IMR-90 (cell line): ENCODE results near the gene DCAF5. TPM values are rescaled to one million over a fixed set of nuclear protein-coding genes. Genes with fewer than 3 reads are reported as not detected.

Experiments
- ATAC-seq: fragments of 200-7000 bp; cut with Tn5 transposase; 2 replicates; pipeline ENCODE4 v1.9.1; 2020; ENCODE audit warnings: low read depth, mild to moderate bottlenecking, moderate library complexity
- BruUV-seq: library from RNA; stranded (reverse); fragments of 400-500 nt; replicated peaks from 2 replicates; lab custom pipeline; 2021; lab: Mats Ljungman, UMichigan
- CTCF ChIA-PET: fragments of 300-600 bp; formaldehyde crosslinking; extraction: SDS; loops from one replicate; lab custom pipeline; 2021; ENCODE audit warnings: antibody characterized with exemption; lab: Yijun Ruan, JAX
- POLR2A ChIA-PET: fragments of 300-600 bp; sonication (Branson Sonifier 250); formaldehyde crosslinking; loops from one replicate; lab custom pipeline; 2022; ENCODE audit warnings: antibody characterized with exemption; ENCODE audit not compliant: unreplicated experiment; lab: Charles Lee
- DNase-seq: peaks from one replicate; pipeline ENCODE4 v3.0.0; 2013
- H2AFZ ChIP-seq: replicated peaks from 2 replicates; pipeline ENCODE3; 2013; ENCODE audit warnings: low read length, mild to moderate bottlenecking; ENCODE audit not compliant: poor library complexity
- H2AK5ac ChIP-seq: 2 replicates; pipeline ENCODE4 v1.6.1; 2013; ENCODE audit warnings: low read depth, low read length, inconsistent platforms
- H2AK9ac ChIP-seq: replicated peaks from 2 replicates; pipeline ENCODE3; 2013; ENCODE audit warnings: mild to moderate bottlenecking, low read depth, low read length, moderate library complexity; ENCODE audit not compliant: poor library complexity
- H2BK120ac ChIP-seq: 2 replicates; pipeline ENCODE4 v1.6.1; 2013; ENCODE audit warnings: low read depth, low read length, inconsistent platforms
- H2BK15ac ChIP-seq: 3 replicates; pipeline ENCODE4 v1.6.1; 2013; ENCODE audit warnings: low read depth, low read length, inconsistent platforms
- H2BK20ac ChIP-seq: 2 replicates; pipeline ENCODE4 v1.6.1; 2013; ENCODE audit warnings: low read depth, mild to moderate bottlenecking, inconsistent platforms, low read length, moderate library complexity
- H2BK5ac ChIP-seq: 2 replicates; pipeline ENCODE4 v1.6.1; 2013; ENCODE audit warnings: mild to moderate bottlenecking, low read depth, low read length, inconsistent platforms; ENCODE audit not compliant: poor library complexity, severe bottlenecking
- H3K14ac ChIP-seq: replicated peaks from 2 replicates; pipeline ENCODE4 v1.6.1; 2013; ENCODE audit warnings: low read depth, low read length, inconsistent platforms
- H3K18ac ChIP-seq: 2 replicates; pipeline ENCODE4 v1.6.1; 2013; ENCODE audit warnings: low read depth, low read length, control low read depth
- H3K23ac ChIP-seq: 2 replicates; pipeline ENCODE4 v1.6.1; 2013; ENCODE audit warnings: low read depth, low read length, inconsistent platforms
- H3K27ac ChIP-seq: 2 replicates; pipeline ENCODE4 v1.5.1; 2013; ENCODE audit warnings: mild to moderate bottlenecking, control low read depth, low read length; ENCODE audit not compliant: insufficient read depth
- H3K27me3 ChIP-seq: 2 replicates; pipeline ENCODE4 v1.6.1; 2013; ENCODE audit warnings: low read length; ENCODE audit not compliant: control insufficient read depth, insufficient read depth
- H3K36me3 ChIP-seq: 2 replicates; pipeline ENCODE4 v1.6.1; 2013; ENCODE audit warnings: low read length, mixed read lengths; ENCODE audit not compliant: control insufficient read depth, insufficient read depth
- H3K4ac ChIP-seq: 2 replicates; pipeline ENCODE4 v1.6.1; 2013; ENCODE audit warnings: low read depth, low read length, inconsistent platforms
- H3K4me1 ChIP-seq: 2 replicates; pipeline ENCODE4 v1.6.1; 2013; ENCODE audit warnings: low read length, mixed read lengths; ENCODE audit not compliant: control insufficient read depth, insufficient read depth
- H3K4me2 ChIP-seq: 2 replicates; pipeline ENCODE4 v1.6.1; 2013; ENCODE audit warnings: low read depth, mild to moderate bottlenecking, control low read depth, low read length, moderate library complexity
- H3K4me3 ChIP-seq: 2 replicates; pipeline ENCODE4 v1.5.1; 2013; ENCODE audit warnings: low read depth, mild to moderate bottlenecking, control low read depth, low read length, moderate library complexity; ENCODE audit not compliant: insufficient read depth
- H3K56ac ChIP-seq: 2 replicates; pipeline ENCODE4 v1.6.1; 2013; ENCODE audit warnings: low read length, inconsistent platforms; ENCODE audit not compliant: insufficient read depth; ENCODE audit errors: extremely low read depth
- H3K79me1 ChIP-seq, 2 experiments: 2 replicates each; pipeline ENCODE4 v1.6.1; 2013; ENCODE audit warnings: low read length in 2 of 2, inconsistent platforms in 1 of 2, low read depth in 1 of 2
- H3K9ac ChIP-seq: 2 replicates; pipeline ENCODE4 v1.6.1; 2013; ENCODE audit warnings: low read depth, low read length, control low read depth
- H3K9me1 ChIP-seq: 2 replicates; pipeline ENCODE4 v1.6.1; 2013; ENCODE audit warnings: low read length, inconsistent platforms; ENCODE audit not compliant: insufficient read depth
- H3K9me3 ChIP-seq: 2 replicates; pipeline ENCODE4 v1.6.1; 2013; ENCODE audit warnings: low read length; ENCODE audit not compliant: control insufficient read depth, insufficient read depth
- H4K20me1 ChIP-seq: 2 replicates; pipeline ENCODE4 v1.6.1; 2013; ENCODE audit warnings: low read length, inconsistent platforms; ENCODE audit not compliant: insufficient read depth
- H4K5ac ChIP-seq: 2 replicates; pipeline ENCODE4 v1.6.1; 2013; ENCODE audit warnings: mild to moderate bottlenecking, low read depth, low read length, control low read depth
- H4K8ac ChIP-seq, 2 experiments: 2 replicates each; pipeline ENCODE4 v1.6.1; 2013; ENCODE audit warnings: low read depth in 2 of 2, low read length in 2 of 2, control low read depth in 1 of 2, inconsistent platforms in 1 of 2
- H4K91ac ChIP-seq: 2 replicates; pipeline ENCODE4 v1.6.1; 2013; ENCODE audit warnings: low read depth, low read length, inconsistent platforms; ENCODE audit not compliant: insufficient read depth
- BHLHE40 ChIP-seq: fragments of 150-350 bp; IDR thresholded peaks from 2 replicates; pipeline ENCODE4 v1.6.1; 2016; ENCODE audit warnings: mild to moderate bottlenecking, low read depth, low read length
- CEBPB ChIP-seq: IDR thresholded peaks from 2 replicates; pipeline ENCODE4 v1.6.1; 2012; ENCODE audit warnings: low read depth, low read length, improper control_type of control experiment
- CHD1 ChIP-seq: IDR thresholded peaks from 2 replicates; pipeline ENCODE4 v1.6.1; 2012; ENCODE audit warnings: low read depth, low read length, improper control_type of control experiment
- FOS ChIP-seq: fragments of 150-350 bp; IDR thresholded peaks from 2 replicates; pipeline ENCODE4 v1.6.1; 2016; ENCODE audit warnings: low read depth, low read length
- MAFK ChIP-seq: IDR thresholded peaks from 2 replicates; pipeline ENCODE4 v1.6.1; 2012; ENCODE audit warnings: low read depth, low read length, improper control_type of control experiment
- MAZ ChIP-seq: IDR thresholded peaks from 2 replicates; pipeline ENCODE4 v1.6.1; 2012; ENCODE audit warnings: low read depth, mild to moderate bottlenecking, low read length, improper control_type of control experiment, moderate library complexity, borderline replicate concordance
- MXI1 ChIP-seq: IDR thresholded peaks from 2 replicates; pipeline ENCODE4 v1.6.1; 2012; ENCODE audit warnings: low read depth, mild to moderate bottlenecking, low read length, moderate library complexity, borderline replicate concordance
- NFE2L2 ChIP-seq: fragments of 150-350 bp; IDR thresholded peaks from 2 replicates; pipeline ENCODE4 v1.6.1; 2016; ENCODE audit warnings: low read depth, mild to moderate bottlenecking, low read length
- POLR2A ChIP-seq: IDR thresholded peaks from 2 replicates; pipeline ENCODE4 v1.6.1; 2012; ENCODE audit warnings: mild to moderate bottlenecking, low read depth, low read length
- RAD21 ChIP-seq: IDR thresholded peaks from 2 replicates; pipeline ENCODE4 v1.6.1; 2012; ENCODE audit warnings: low read length, improper control_type of control experiment
- RCOR1 ChIP-seq: IDR thresholded peaks from 2 replicates; pipeline ENCODE4 v1.6.1; 2012; ENCODE audit warnings: mild to moderate bottlenecking, low read length, improper control_type of control experiment; ENCODE audit not compliant: insufficient replicate concordance
- RFX5 ChIP-seq: IDR thresholded peaks from 2 replicates; pipeline ENCODE4 v1.8.0; 2012; ENCODE audit warnings: low read depth, mild to moderate bottlenecking, low read length, moderate library complexity
- SMC3 ChIP-seq: fragments of 150-350 bp; IDR thresholded peaks from 2 replicates; pipeline ENCODE4 v1.6.1; 2016; ENCODE audit warnings: low read depth, mild to moderate bottlenecking, antibody characterized with exemption, low read length, moderate library complexity
- WGBS, 2 experiments: methylation state at CpG; one replicate each; pipeline versions ENCODE4 v1.1.5 to v1.1.7; 2013; ENCODE audit warnings: missing lambda C conversion rate in 2 of 2; ENCODE audit not compliant: insufficient read length in 1 of 2; ENCODE audit errors: extremely low coverage in 2 of 2; 5-methylcytosine and 5-hydroxymethylcytosine counted together
- dilution Hi-C: fragments of 300-500 bp; cut with HindIII; formaldehyde crosslinking; loops from one replicate; pipeline ENCODE4 v1.14.3; 2018; ENCODE audit warnings: low sequenced_read_pairs; ENCODE audit not compliant: unreplicated experiment
- in situ Hi-C: fragments of 300-500 bp; cut with MboI; formaldehyde crosslinking; loops from 3 replicates; pipeline ENCODE4 v1.14.3; 2019; ENCODE audit warnings: low sequenced_read_pairs, inconsistent platforms, mixed read lengths
- intact Hi-C: fragments of 100-400 bp; cut with micrococcal nuclease; formaldehyde crosslinking; loops from 2 replicates; pipeline ENCODE4 v1.10.0; 2022
- polyA plus RNA-seq, 3 experiments: library from polyadenylated mRNA; depleted of rRNA; stranded (reverse); fragments of >200 nt; gene quantifications; 2 replicates each; pipeline ENCODE4 v1.2.3, GENCODE V29; 2012; ENCODE audit warnings: low replicate concordance in 1 of 3
- total RNA-seq: library from RNA; depleted of rRNA; stranded (reverse); fragments of >200 nt; gene quantifications from 2 replicates; pipeline ENCODE4 v1.2.3, GENCODE V29; 2012
- TF ChIP-seq, protein P1 (sequence below): conservative IDR thresholded peaks from 2 replicates; pipeline ENCODE4 v1.5.1; 2012; ENCODE audit warnings: mild to moderate bottlenecking, low read depth, low read length, improper control_type of control experiment
- TF ChIP-seq, protein P2 (sequence below): fragments of 150-350 bp; IDR thresholded peaks from 2 replicates; pipeline ENCODE4 v1.6.1; 2016; ENCODE audit warnings: low read depth, mild to moderate bottlenecking, low read length, moderate library complexity, borderline replicate concordance
- TF ChIP-seq, protein P3 (sequence below): fragments of 150-350 bp; IDR thresholded peaks from 2 replicates; pipeline ENCODE4 v1.6.1; 2017; ENCODE audit warnings: mild to moderate bottlenecking, antibody characterized with exemption, low read length, low read depth

The DCAF5 gene
- total and polyA plus RNA-seq, 2 of the 4 experiments (the other 2 are of a cell fraction) = 17.6 to 30.4 TPM

DNA sequence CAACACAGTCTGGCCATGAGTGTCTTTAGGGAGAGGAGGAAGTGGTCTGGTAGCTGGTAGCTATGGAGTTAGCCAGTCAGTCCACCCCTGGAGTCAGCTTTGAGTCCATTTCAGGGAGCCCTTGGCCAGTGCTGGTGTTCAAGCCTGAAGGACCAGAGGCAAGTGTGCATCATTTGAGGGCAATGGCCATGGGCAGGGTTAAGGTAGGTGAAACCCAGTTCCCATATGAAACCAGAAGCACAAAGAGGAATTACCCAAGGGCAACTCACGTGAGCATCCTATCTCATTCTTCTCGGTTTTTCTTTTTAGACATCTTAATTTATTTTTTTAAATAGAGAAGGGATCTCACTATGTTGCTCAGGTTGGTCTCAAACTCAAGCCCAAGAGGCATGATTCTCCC, 112.6 kb downstream of the DCAF5 start:
- DNase-seq = no peak
- in situ Hi-C loops = no loop called here
- Histone ChIP-seq H3K27me3 (no peaks in the 10 kb centered on the region), H3K4me1 (peaks cover 45% of the 10 kb centered on the region), H4K91ac (peak overlapping the region; percentile 27; the same call in 1 of the 2 replicates), H3K36me3 (no peaks in the 10 kb centered on the region), H3K9me1 (peaks cover 46% of the 10 kb centered on the region), H3K9ac (no peak overlapping the region), H3K23ac (no peak overlapping the region), H3K9me3 (no peaks in the 10 kb centered on the region), H3K27ac (no peak overlapping the region), H4K20me1 (peaks cover 4% of the 10 kb centered on the region; the same call in 1 of the 2 replicates), H3K79me1 (peaks cover 6 to 37% of the 10 kb centered on the region in 2 experiments; a peak in 3 of 4 replicates), H3K4ac (peak overlapping the region; percentile 53; the same call in 1 of the 2 replicates), H3K4me3 (no peak overlapping the region), H2AK5ac (peak overlapping the region; percentile 72), H3K4me2 (no peak overlapping the region), H2BK120ac (peak overlapping the region; percentile 69), H4K5ac (no peak overlapping the region), H2BK20ac (peak overlapping the region; percentile 3; the same call in 1 of the 2 replicates), H3K56ac (no peak overlapping the region), H3K18ac (no peak overlapping the region), H3K14ac (no peak overlapping the region), H2BK5ac (no peak overlapping the region), H2AK9ac (no peak overlapping the region), H2BK15ac (peak overlapping the region; percentile 38; the same call in 1 of the 3 replicates), H2AFZ (no peak overlapping the region), H4K8ac (no peak overlapping the region)
- ATAC-seq = no peak
- dilution Hi-C loops = no loop called here
- no CpG with 5 or more reads among the region's 2 CpGs for WGBS, 2 experiments
- intact Hi-C loops = loop anchor here (10.0 kb wide), 1 partner anchor 54 kb away; no protein-coding TSS in a partner anchor
- BruUV-seq = no TSS peak
- CTCF ChIA-PET = no interaction called here
- TF ChIP-seq, protein P1, sequence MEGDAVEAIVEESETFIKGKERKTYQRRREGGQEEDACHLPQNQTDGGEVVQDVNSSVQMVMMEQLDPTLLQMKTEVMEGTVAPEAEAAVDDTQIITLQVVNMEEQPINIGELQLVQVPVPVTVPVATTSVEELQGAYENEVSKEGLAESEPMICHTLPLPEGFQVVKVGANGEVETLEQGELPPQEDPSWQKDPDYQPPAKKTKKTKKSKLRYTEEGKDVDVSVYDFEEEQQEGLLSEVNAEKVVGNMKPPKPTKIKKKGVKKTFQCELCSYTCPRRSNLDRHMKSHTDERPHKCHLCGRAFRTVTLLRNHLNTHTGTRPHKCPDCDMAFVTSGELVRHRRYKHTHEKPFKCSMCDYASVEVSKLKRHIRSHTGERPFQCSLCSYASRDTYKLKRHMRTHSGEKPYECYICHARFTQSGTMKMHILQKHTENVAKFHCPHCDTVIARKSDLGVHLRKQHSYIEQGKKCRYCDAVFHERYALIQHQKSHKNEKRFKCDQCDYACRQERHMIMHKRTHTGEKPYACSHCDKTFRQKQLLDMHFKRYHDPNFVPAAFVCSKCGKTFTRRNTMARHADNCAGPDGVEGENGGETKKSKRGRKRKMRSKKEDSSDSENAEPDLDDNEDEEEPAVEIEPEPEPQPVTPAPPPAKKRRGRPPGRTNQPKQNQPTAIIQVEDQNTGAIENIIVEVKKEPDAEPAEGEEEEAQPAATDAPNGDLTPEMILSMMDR = no peak
- TF ChIP-seq, protein P2, sequence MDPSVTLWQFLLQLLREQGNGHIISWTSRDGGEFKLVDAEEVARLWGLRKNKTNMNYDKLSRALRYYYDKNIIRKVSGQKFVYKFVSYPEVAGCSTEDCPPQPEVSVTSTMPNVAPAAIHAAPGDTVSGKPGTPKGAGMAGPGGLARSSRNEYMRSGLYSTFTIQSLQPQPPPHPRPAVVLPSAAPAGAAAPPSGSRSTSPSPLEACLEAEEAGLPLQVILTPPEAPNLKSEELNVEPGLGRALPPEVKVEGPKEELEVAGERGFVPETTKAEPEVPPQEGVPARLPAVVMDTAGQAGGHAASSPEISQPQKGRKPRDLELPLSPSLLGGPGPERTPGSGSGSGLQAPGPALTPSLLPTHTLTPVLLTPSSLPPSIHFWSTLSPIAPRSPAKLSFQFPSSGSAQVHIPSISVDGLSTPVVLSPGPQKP = no peak
- TF ChIP-seq SMC3 = no peak
- TF ChIP-seq POLR2A = no peak
- no peak for TF ChIP-seq RFX5
- TF ChIP-seq FOS = no peak
- TF ChIP-seq MXI1 = no peak
- TF ChIP-seq CEBPB = no peak
- TF ChIP-seq MAZ = no peak
- TF ChIP-seq NFE2L2 = no peak
- TF ChIP-seq RCOR1 = no peak
- no peak for TF ChIP-seq MAFK
- TF ChIP-seq, protein P3, sequence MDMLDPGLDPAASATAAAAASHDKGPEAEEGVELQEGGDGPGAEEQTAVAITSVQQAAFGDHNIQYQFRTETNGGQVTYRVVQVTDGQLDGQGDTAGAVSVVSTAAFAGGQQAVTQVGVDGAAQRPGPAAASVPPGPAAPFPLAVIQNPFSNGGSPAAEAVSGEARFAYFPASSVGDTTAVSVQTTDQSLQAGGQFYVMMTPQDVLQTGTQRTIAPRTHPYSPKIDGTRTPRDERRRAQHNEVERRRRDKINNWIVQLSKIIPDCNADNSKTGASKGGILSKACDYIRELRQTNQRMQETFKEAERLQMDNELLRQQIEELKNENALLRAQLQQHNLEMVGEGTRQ = no peak
- no peak for TF ChIP-seq CHD1
- TF ChIP-seq RAD21 = no peak
- no peak for TF ChIP-seq BHLHE40
- POLR2A ChIA-PET = no interaction called here
